Measurements from ENCODE around the gene UGT1A1. TPM values are rescaled to one million over a fixed set of nuclear protein-coding genes. Genes with fewer than 3 reads are reported as not detected.

UGT1A1 gene
- total RNA-seq, 4 donors from 2014 or later: 0.94 TPM; not detected in 3

DNA sequence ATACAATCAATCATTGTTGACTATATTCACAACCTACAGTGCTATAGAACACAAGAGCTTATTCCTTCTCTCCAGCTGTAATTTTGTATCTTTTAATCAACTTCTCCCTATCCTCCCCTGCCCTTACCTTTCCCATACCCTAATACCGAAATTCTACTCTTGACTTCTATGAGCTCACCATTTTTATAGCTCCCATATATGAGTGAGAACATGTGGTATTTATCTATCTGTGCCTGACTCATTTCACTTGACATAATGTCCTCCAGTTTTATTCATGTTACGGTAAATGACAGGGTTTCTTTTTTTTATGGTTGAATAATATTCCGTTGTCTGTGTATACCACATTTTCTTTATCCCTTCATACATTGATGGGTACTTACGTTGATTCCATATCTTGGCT is 20.7 kb downstream of the UGT1A1 start:
- no peak for ATAC-seq
- Histone ChIP-seq H3K4me1 (no peaks in the 10 kb centered on the region), H3K36me3 (no peaks in the 10 kb centered on the region), H3K27ac (no peak overlapping the region), H3K4me3 (no peak overlapping the region), H3K27me3 (peaks cover 23% of the 10 kb centered on the region), H3K9me3 (peaks cover 0 to 19% (median 0%) of the 10 kb centered on the region in 3 donors)
- 90 to 100% methylated on average over 3 to 4 of the region's 4 CpGs for WGBS, 2 donors (ENCODE audit: low coverage in 1 of 2)
- TF ChIP-seq, protein P1, sequence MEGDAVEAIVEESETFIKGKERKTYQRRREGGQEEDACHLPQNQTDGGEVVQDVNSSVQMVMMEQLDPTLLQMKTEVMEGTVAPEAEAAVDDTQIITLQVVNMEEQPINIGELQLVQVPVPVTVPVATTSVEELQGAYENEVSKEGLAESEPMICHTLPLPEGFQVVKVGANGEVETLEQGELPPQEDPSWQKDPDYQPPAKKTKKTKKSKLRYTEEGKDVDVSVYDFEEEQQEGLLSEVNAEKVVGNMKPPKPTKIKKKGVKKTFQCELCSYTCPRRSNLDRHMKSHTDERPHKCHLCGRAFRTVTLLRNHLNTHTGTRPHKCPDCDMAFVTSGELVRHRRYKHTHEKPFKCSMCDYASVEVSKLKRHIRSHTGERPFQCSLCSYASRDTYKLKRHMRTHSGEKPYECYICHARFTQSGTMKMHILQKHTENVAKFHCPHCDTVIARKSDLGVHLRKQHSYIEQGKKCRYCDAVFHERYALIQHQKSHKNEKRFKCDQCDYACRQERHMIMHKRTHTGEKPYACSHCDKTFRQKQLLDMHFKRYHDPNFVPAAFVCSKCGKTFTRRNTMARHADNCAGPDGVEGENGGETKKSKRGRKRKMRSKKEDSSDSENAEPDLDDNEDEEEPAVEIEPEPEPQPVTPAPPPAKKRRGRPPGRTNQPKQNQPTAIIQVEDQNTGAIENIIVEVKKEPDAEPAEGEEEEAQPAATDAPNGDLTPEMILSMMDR (IDR thresholded peaks at IDR 0.05): no peak
- TF ChIP-seq POLR2AphosphoS5 (IDR thresholded peaks at IDR 0.05) (no peak), EP300 (IDR thresholded peaks at IDR 0.05) (no peak), POLR2A (IDR thresholded peaks at IDR 0.05) (no peak)

DNA sequence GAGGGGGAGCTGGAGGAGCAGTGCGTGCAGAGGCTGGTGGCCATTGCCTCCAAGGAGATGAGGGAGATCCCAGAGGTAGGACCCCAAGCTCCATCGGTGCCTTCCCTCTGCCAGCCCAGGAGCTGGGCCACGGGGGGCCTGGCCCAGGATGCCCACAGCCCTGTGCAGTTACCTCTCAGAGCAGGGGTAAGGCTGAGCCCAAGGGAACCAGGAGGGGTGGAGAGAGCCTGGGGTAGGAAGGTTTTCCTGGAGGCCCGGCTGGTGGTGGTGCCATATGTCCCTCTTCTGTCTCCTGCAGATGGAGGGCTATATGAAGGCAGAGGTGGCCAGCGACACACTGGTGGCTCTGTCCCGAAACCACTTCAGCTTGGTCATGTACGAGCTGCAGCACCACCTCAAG is 29.5 kb downstream of the UGT1A1 start:
- 80% methylated on average over 1 of the region's 7 CpGs; no CpG with 5 or more reads in 1 of the 2 donors for WGBS, 2 donors (ENCODE audit: low coverage in 1 of 2)
- ATAC-seq: no peak
- Histone ChIP-seq H3K4me3 (no peak overlapping the region), H3K4me1 (no peaks in the 10 kb centered on the region), H3K36me3 (no peaks in the 10 kb centered on the region), H3K9me3 (no peaks in the 10 kb centered on the region), H3K27me3 (peaks cover 4% of the 10 kb centered on the region), H3K27ac (no peak overlapping the region)
- TF ChIP-seq EP300 (IDR thresholded peaks at IDR 0.05): no peak
- no peak for TF ChIP-seq POLR2AphosphoS5 (IDR thresholded peaks at IDR 0.05)
- TF ChIP-seq POLR2A (IDR thresholded peaks at IDR 0.05): no peak
- TF ChIP-seq, protein P1 (IDR thresholded peaks at IDR 0.05): no peak

DNA sequence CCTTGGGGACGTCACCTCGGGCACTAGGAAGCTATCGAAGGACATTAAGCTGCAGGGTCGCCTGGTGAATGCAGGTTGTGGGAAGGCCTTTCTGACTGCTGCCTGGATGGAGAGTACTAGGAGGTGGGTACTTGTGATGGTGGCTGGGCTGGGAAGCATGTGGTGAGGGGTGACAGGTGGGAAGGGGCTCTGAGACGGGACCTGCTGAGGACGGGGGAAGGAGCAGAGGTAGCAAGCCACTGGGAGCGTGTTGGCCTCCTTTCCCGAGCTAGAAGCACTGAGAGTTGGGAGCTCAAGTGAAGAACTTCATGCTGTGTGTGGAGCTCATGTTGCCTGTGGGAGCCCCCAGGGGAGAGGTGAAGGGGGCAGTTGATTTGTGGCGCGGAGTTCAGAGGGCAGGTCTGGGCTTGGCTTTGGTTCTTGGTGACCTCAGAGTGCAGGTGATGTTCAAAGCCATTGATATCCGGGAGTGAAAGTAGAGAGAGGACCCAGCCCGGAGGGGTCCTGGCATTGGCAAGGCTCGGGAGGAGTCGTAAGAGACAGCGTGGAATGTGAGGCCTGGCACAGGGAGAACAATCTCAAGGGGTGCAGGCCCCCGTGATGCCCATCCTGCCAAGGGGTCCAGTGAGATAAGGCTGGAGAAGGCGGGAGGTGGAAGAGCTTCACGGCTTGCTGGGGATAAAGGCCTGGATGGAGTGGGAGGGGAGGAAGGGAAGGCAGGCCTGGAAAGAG is 31.2 kb downstream of the UGT1A1 start:
- TF ChIP-seq EP300 (IDR thresholded peaks at IDR 0.05) (no peak), POLR2AphosphoS5 (IDR thresholded peaks at IDR 0.05) (no peak), POLR2A (IDR thresholded peaks at IDR 0.05) (no peak)
- TF ChIP-seq, protein P1 (IDR thresholded peaks at IDR 0.05): no peak
- Histone ChIP-seq H3K9me3 (no peaks in the 10 kb centered on the region), H3K27me3 (no peaks in the 10 kb centered on the region), H3K36me3 (no peaks in the 10 kb centered on the region), H3K27ac (no peak overlapping the region), H3K4me1 (no peaks in the 10 kb centered on the region), H3K4me3 (no peak overlapping the region)
- ATAC-seq: no peak
- 69 to 88% methylated on average over 6 to 10 of the region's 18 CpGs for WGBS, 2 donors (ENCODE audit: low coverage in 1 of 2)

DNA sequence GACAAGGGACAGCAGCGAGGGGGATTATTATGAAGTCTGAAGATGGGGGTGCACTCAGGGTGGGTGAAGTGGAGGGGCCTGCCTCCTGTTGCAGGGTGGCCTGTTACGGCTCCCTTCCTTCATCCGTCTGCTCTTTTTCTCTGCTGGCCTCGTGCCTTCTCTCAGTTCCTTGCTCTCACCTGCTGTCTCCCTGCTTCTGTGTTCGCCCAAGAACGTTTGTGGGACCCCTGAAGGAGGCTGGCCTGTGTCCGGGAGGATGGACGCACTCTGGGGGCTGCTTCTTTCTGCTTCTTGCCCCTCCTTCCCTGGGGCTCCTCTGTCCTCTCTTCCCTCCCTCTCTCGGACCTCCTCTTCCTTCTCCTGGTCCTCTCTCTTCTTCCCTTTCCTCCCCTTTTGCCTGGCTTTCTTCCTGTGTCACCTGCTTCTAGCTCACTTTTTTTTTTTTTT is 31.8 kb downstream of the UGT1A1 start:
- ATAC-seq: no peak
- H3K4me1 ChIP-seq: no peaks in the 10 kb centered on the region
- TF ChIP-seq, protein P1 (IDR thresholded peaks at IDR 0.05): no peak
- TF ChIP-seq POLR2AphosphoS5 (IDR thresholded peaks at IDR 0.05) (no peak), POLR2A (IDR thresholded peaks at IDR 0.05) (no peak), EP300 (IDR thresholded peaks at IDR 0.05) (no peak)
- no peak overlapping the region for H3K27ac ChIP-seq
- H3K27me3 ChIP-seq: no peaks in the 10 kb centered on the region
- WGBS, 2 donors (ENCODE audit: low coverage in 1 of 2): 67 to 77% methylated on average over 8 to 9 of the region's 9 CpGs
- no peaks in the 10 kb centered on the region for H3K9me3 ChIP-seq
- H3K4me3 ChIP-seq: no peak overlapping the region
- H3K36me3 ChIP-seq: no peaks in the 10 kb centered on the region

DNA sequence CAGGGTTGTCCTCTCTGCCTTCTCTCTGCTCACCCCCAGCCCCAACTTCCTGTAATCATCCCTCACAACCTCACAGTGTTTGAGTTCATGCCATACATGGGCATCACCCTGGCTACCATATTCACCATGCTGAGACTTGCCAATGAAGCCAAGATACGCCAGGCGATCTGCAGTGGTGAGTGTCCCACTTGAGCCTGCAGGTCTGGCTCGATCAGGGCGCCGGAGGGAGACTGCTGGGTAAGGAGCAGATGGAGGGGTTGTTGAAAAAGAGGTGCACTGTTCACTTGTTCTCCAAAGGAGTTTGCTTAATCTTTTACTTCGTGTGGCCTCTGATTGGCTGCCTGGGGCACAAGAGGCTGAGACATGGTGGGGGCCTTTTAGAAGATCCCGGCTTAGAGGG is 32.6 kb downstream of the UGT1A1 start:
- H3K27me3 ChIP-seq: no peaks in the 10 kb centered on the region
- no peaks in the 10 kb centered on the region for H3K36me3 ChIP-seq
- H3K4me1 ChIP-seq: no peaks in the 10 kb centered on the region
- WGBS, 2 donors (ENCODE audit: low coverage in 1 of 2): 85 to 89% methylated on average over 2 to 3 of the region's 7 CpGs
- TF ChIP-seq POLR2AphosphoS5 (IDR thresholded peaks at IDR 0.05) (no peak), POLR2A (IDR thresholded peaks at IDR 0.05) (no peak), EP300 (IDR thresholded peaks at IDR 0.05) (no peak)
- TF ChIP-seq, protein P1 (IDR thresholded peaks at IDR 0.05): no peak
- no peak for ATAC-seq
- H3K9me3 ChIP-seq: no peaks in the 10 kb centered on the region
- H3K4me3 ChIP-seq: no peak overlapping the region
- no peak overlapping the region for H3K27ac ChIP-seq

All from gastroesophageal sphincter (tissue), 4 donors.